ENCODE measurements around the gene GNL3. TPM values are rescaled to one million over a fixed set of nuclear protein-coding genes. Genes with fewer than 3 reads are reported as not detected.

GNL3 gene
- total RNA-seq, 1 experiment from 2014 or later = 205 TPM

- TF ChIP-seq ZBTB33 (IDR thresholded peaks at IDR 0.05; ENCODE audit: extremely low read depth, insufficient replicate concordance, low read length) (no peak), FOSL1 (IDR thresholded peaks at IDR 0.05; ENCODE audit: low read depth) (no peak), POLR2AphosphoS5 (IDR thresholded peaks at IDR 0.05; ENCODE audit: low read depth, low read length) (no peak), JUND (IDR thresholded peaks at IDR 0.05) (no peak), ELF1 (IDR thresholded peaks at IDR 0.05; ENCODE audit: borderline replicate concordance, low read depth) (no peak), RAD21 (IDR thresholded peaks at IDR 0.05; ENCODE audit: low read depth) (no peak), SIN3A (IDR thresholded peaks at IDR 0.05; ENCODE audit: low read depth) (no peak), CBX3 (IDR thresholded peaks at IDR 0.05; ENCODE audit: low read depth) (no peak), EZH2phosphoT487 (IDR thresholded peaks at IDR 0.05; ENCODE audit: borderline replicate concordance) (no peak), SRF (IDR thresholded peaks at IDR 0.05; ENCODE audit: low read depth) (no peak)
Observed at GRCh38 chr3:52679811-52680210, 6.0 kb upstream of the GNL3 start (continued).

GRCh38 chr3:52681596-52681995 lies 4.2 kb upstream of the GNL3 start:
- Histone ChIP-seq H3K4me1 (ENCODE audit: control insufficient read depth in 1 of 2, insufficient read depth in 2 of 2, low read length in 2 of 2) (peaks cover 8 to 19% of the 10 kb centered on the region in 2 experiments; a peak in 3 of 4 replicates), H3K9me2 (ENCODE audit: insufficient read depth) (no peaks in the 10 kb centered on the region), H2AFZ (ENCODE audit: low read depth, low read length, poor library complexity, severe bottlenecking) (no peak overlapping the region), H3K4me3 (replicated peaks in 1 of 2; ENCODE audit: low read depth in 1 of 2, low read length in 2 of 2) (no peak overlapping the region), H3K36me3 (ENCODE audit: control insufficient read depth in 1 of 2, insufficient read depth in 2 of 2, low read length in 2 of 2) (peaks cover 12 to 20% of the 10 kb centered on the region in 2 experiments), H3K4me2 (ENCODE audit: low read length) (peak overlapping the region; percentile 31; the same call in 1 of the 2 replicates), H3K9ac (ENCODE audit: low read length) (peak overlapping the region; percentile 9; the same call in 1 of the 2 replicates), H3K27me3 (ENCODE audit: insufficient read depth, low read length) (no peaks in the 10 kb centered on the region), H3K9me3 (ENCODE audit: control insufficient read depth in 1 of 2, insufficient read depth in 1 of 2, low read depth in 1 of 2, low read length in 2 of 2) (no peaks in the 10 kb centered on the region), H4K20me1 (ENCODE audit: insufficient read depth) (no peaks in the 10 kb centered on the region; the same call in 1 of the 2 replicates), H3K27ac (ENCODE audit: low read depth, low read length) (no peak overlapping the region), H3K79me2 (ENCODE audit: insufficient read depth, low read length) (peaks cover 58% of the 10 kb centered on the region)
- TF ChIP-seq CTCF (IDR thresholded peaks at IDR 0.05 in 2 of 3, conservative IDR thresholded peaks at IDR 0.05 in 1 of 3; ENCODE audit: borderline replicate concordance in 1 of 3, insufficient read depth in 1 of 3, low read depth in 2 of 3, low read length in 2 of 3) = no peak
- no peak for TF ChIP-seq ZFX (IDR thresholded peaks at IDR 0.05)
- no peak for TF ChIP-seq MAX (IDR thresholded peaks at IDR 0.05)
- TF ChIP-seq ELF1 (IDR thresholded peaks at IDR 0.05; ENCODE audit: borderline replicate concordance, low read depth) = no peak
- no peak for TF ChIP-seq YY1 (IDR thresholded peaks at IDR 0.05; ENCODE audit: extremely low read depth, insufficient replicate concordance, low read depth, low read length)
- TF ChIP-seq ATF3 (IDR thresholded peaks at IDR 0.05) = no peak
- TF ChIP-seq RAD21 (IDR thresholded peaks at IDR 0.05; ENCODE audit: low read depth) = no peak
- no peak for TF ChIP-seq JUND (IDR thresholded peaks at IDR 0.05)
- no peak for TF ChIP-seq POLR2AphosphoS5 (IDR thresholded peaks at IDR 0.05; ENCODE audit: low read depth, low read length)
- no peak for TF ChIP-seq EZH2phosphoT487 (IDR thresholded peaks at IDR 0.05; ENCODE audit: borderline replicate concordance)
- TF ChIP-seq EGR1 (IDR thresholded peaks at IDR 0.05; ENCODE audit: low read depth) = no peak
- no peak for TF ChIP-seq FOSL1 (IDR thresholded peaks at IDR 0.05; ENCODE audit: low read depth)
- TF ChIP-seq TCF7L2 (IDR thresholded peaks at IDR 0.05; ENCODE audit: borderline replicate concordance, extremely low read depth, insufficient read depth, insufficient read length) = no peak
- no peak for TF ChIP-seq ZBTB33 (IDR thresholded peaks at IDR 0.05; ENCODE audit: extremely low read depth, insufficient replicate concordance, low read length)
- TF ChIP-seq CEBPB (IDR thresholded peaks at IDR 0.05; ENCODE audit: low read depth) = no peak
- no peak for TF ChIP-seq POLR2A (IDR thresholded peaks at IDR 0.05; ENCODE audit: borderline replicate concordance, extremely low read depth, insufficient read depth, insufficient read length)
- POLR2A ChIA-PET = no interaction called here
- intact Hi-C loops (cut with micrococcal nuclease) = no loop called here
- DNase-seq (ENCODE audit: low read depth, low spot score) (no peak), ATAC-seq (no peak)
- no TSS peak for BruUV-seq (replicated peaks)
- RAD21 ChIA-PET (ENCODE audit: low non-redundant PET in 1 of 2, low total read pairs in 2 of 2, uncharacterized antibody in 2 of 2, unreplicated experiment in 2 of 2) = no interaction called here
- CTCF ChIA-PET = no interaction called here

Measured in HCT116 (cell line).